Type B pancreatic cell (in vitro differentiated cells): ENCODE results near the gene FKBP5. TPM values are rescaled to one million over a fixed set of nuclear protein-coding genes. Genes with fewer than 3 reads are reported as not detected.

Source experiments
- DNase-seq: peaks from one replicate; pipeline ENCODE4 v3.0.0; 2021; ENCODE audit warnings: mixed read lengths; ENCODE audit not compliant: unreplicated experiment; ENCODE audit errors: extremely low spot score
- H3K27ac Mint-ChIP-seq: 2 replicates; pipeline ENCODE4 v1.8.0; 2021; ENCODE audit warnings: mild to moderate bottlenecking, mixed read lengths
- H3K27me3 Mint-ChIP-seq: 2 replicates; pipeline ENCODE4 v1.8.0; 2021; ENCODE audit warnings: mixed read lengths
- H3K36me3 Mint-ChIP-seq: 2 replicates; pipeline ENCODE4 v1.8.0; 2021; ENCODE audit warnings: mixed read lengths
- H3K4me1 Mint-ChIP-seq: one replicate; pipeline ENCODE4 v1.8.0; 2021; ENCODE audit warnings: mixed read lengths; ENCODE audit not compliant: unreplicated experiment
- H3K4me3 Mint-ChIP-seq: 2 replicates; pipeline ENCODE4 v1.8.0; 2021; ENCODE audit warnings: mild to moderate bottlenecking, mixed read lengths
- H3K9me3 Mint-ChIP-seq: 2 replicates; pipeline ENCODE4 v1.8.0; 2021; ENCODE audit warnings: mixed read lengths
- total RNA-seq: library from RNA; stranded (reverse); gene quantifications from 2 replicates; pipeline ENCODE4 v1.2.1, GENCODE V29; 2021; ENCODE audit warnings: low replicate concordance
- TF ChIP-seq, protein P1 (sequence below): fragments of 200-600 bp; sonication (generic); conservative IDR thresholded peaks from 2 replicates; pipeline ENCODE4 v1.5.0; 2021; ENCODE audit warnings: antibody characterized with exemption, mild to moderate bottlenecking

Gene FKBP5
- total RNA-seq, 1 donor from 2014 or later = 12.5 TPM

GRCh38 chr6:35550437-35550836 lies 138.3 kb downstream of the FKBP5 start:
- no peak for DNase-seq
- Mint-ChIP-seq H3K27ac (no peak overlapping the region), H3K36me3 (peaks cover 4% of the 10 kb centered on the region), H3K27me3 (no peaks in the 10 kb centered on the region), H3K4me1 (no peaks in the 10 kb centered on the region), H3K9me3 (peaks cover 5% of the 10 kb centered on the region), H3K4me3 (no peak overlapping the region)
- TF ChIP-seq, protein P1, sequence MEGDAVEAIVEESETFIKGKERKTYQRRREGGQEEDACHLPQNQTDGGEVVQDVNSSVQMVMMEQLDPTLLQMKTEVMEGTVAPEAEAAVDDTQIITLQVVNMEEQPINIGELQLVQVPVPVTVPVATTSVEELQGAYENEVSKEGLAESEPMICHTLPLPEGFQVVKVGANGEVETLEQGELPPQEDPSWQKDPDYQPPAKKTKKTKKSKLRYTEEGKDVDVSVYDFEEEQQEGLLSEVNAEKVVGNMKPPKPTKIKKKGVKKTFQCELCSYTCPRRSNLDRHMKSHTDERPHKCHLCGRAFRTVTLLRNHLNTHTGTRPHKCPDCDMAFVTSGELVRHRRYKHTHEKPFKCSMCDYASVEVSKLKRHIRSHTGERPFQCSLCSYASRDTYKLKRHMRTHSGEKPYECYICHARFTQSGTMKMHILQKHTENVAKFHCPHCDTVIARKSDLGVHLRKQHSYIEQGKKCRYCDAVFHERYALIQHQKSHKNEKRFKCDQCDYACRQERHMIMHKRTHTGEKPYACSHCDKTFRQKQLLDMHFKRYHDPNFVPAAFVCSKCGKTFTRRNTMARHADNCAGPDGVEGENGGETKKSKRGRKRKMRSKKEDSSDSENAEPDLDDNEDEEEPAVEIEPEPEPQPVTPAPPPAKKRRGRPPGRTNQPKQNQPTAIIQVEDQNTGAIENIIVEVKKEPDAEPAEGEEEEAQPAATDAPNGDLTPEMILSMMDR = no peak

DNA sequence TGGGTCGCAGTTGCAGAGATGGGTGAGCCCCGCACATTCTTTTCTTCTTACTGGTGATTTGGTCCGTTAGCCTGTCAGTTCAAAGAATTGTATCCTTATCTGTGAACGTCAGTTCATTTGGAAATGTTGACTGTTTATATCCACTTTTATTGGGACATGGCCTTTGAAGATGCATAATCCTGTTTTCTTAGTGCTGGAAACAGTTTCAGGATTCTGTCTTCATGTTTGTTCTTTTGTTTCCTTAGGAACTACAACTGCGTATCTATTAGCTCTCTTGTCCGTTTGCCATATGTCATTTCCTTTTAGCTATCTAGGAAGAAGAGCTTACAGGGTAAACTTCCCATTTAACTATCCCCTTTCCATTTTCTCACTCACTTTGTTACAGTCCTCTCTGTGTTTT lies 141.0 kb downstream of the FKBP5 start:
- Mint-ChIP-seq H3K4me3 (no peak overlapping the region), H3K27me3 (no peaks in the 10 kb centered on the region), H3K36me3 (peaks cover 4% of the 10 kb centered on the region), H3K27ac (no peak overlapping the region), H3K4me1 (no peaks in the 10 kb centered on the region), H3K9me3 (peaks cover 5% of the 10 kb centered on the region)
- DNase-seq = no peak
- TF ChIP-seq, protein P1 = no peak

DNA sequence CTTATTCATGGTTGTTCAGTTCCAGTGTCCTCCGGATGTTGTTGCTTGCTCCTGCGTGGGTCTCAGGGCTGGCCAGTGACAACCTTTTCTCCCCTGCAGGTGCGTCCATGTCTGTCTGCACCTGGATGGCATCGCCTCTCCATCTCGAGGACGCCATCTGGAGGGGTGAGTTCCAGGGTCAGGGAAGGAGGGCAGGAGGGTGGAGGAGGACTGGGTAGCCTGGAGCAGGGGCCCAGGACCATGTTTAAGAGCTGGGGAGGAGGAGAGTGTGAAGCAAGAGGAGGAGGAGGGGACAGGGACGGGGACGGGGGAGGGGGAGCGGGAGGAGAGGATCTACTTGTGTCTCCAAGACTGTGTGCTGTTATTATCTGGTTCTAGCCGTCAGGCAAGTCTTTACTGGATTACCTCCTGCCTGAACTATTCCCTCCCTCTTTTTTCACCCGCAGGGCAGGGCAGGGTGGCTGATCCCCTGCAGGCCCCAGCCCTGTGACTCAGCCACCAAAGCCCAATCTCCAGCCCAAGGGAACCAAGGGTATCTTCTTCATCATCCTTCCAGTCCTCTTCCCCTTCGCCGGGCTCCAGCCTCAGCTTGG lies 143.8 kb downstream of the FKBP5 start:
- Mint-ChIP-seq H3K36me3 (no peaks in the 10 kb centered on the region), H3K27me3 (no peaks in the 10 kb centered on the region), H3K4me1 (no peaks in the 10 kb centered on the region), H3K9me3 (peaks cover 4% of the 10 kb centered on the region), H3K27ac (no peak overlapping the region), H3K4me3 (no peak overlapping the region)
- TF ChIP-seq, protein P1 = no peak
- no peak for DNase-seq

DNA sequence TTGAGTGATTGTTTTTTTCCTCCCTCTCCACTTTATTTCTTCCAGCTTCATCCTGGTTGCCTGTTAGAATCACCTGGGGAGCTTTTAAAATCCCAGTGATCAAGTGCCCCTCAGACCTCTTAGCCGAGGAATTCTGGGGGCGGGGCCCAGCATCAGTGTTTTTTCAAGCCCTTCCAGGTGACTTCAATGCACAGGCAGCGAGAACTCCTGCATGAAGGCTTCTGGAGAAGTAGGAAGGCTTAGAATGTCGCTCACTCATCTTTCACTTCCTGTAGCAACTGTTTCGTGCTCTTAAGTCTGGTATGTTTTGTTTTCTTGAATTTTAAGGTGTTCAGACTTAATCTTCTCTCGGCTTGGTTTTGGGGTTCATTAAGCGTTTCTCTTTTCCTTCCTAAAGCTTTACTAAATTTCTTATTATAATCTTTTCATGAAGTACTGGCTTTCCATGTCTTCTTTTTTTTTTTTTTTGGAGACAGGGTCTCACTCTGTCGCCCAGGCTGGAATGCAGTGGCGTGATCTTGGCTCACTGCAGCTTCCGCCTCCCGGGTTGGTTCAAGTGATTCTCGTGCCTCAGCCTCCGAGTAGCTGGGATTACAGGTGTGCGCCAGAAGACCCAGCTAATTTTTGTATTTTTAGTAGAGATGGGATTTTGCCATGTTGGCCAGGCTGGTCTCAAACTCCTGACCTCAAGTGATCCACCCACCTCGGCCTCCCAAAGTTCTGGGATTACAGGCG lies 145.1 kb downstream of the FKBP5 start:
- no peaks in the 10 kb centered on the region for H3K27me3 Mint-ChIP-seq
- no peak overlapping the region for H3K27ac Mint-ChIP-seq
- TF ChIP-seq, protein P1 = no peak
- H3K4me1 Mint-ChIP-seq = no peaks in the 10 kb centered on the region
- H3K36me3 Mint-ChIP-seq = no peaks in the 10 kb centered on the region
- no peak overlapping the region for H3K4me3 Mint-ChIP-seq
- no peak for DNase-seq
- peaks cover 4% of the 10 kb centered on the region for H3K9me3 Mint-ChIP-seq

DNA sequence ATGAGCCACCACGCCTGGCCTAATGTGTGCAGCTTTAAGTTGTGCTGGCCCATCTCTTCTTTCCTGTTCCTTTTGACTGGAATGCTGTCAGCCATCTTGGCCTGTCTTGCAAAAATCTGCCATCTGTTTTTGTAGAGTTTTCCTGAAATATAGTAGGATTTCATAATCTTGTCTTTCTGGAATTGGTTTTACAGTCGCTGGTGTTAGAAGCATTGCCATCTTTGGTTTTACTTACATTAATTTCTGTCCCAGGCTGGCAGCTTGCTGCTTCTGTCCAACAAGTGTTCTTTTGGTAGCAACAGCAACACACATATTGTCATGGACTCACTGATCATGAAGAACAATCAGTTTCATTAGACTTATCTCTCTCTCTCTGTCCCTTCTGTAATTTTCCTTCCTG lies 146.9 kb downstream of the FKBP5 start:
- H3K4me3 Mint-ChIP-seq = no peak overlapping the region
- H3K9me3 Mint-ChIP-seq = peaks cover 4% of the 10 kb centered on the region
- H3K27me3 Mint-ChIP-seq = no peaks in the 10 kb centered on the region
- TF ChIP-seq, protein P1 = no peak
- DNase-seq = no peak
- H3K27ac Mint-ChIP-seq = no peak overlapping the region
- H3K36me3 Mint-ChIP-seq = no peaks in the 10 kb centered on the region
- no peaks in the 10 kb centered on the region for H3K4me1 Mint-ChIP-seq
